A549 (cell line): ENCODE results near the gene MECR.

ENCODE experiments used
- CTCF ChIP-seq: fragments of >200 bp; sonication (Bioruptor Twin); formaldehyde crosslinking; IDR thresholded peaks from 3 replicates; pipeline ENCODE4 v1.5.1; 2016
- HDAC2 ChIP-seq: fragments of 200-600 bp; sonication (generic); IDR thresholded peaks from 2 replicates; pipeline ENCODE4 v1.6.1; 2016
- REST ChIP-seq: fragments of 200-600 bp; sonication (generic); IDR thresholded peaks from 2 replicates; pipeline ENCODE4 v1.6.1; 2016; ENCODE audit warnings: antibody characterized with exemption, mild to moderate bottlenecking, moderate library complexity

- no peak for TF ChIP-seq REST
- no peak for TF ChIP-seq CTCF
- no peak for TF ChIP-seq HDAC2
Observed at GRCh38 chr1:29156543-29157268, 74.0 kb downstream of the MECR start.
